ENCODE data around the gene IL1RAPL1.

The IL1RAPL1 gene

GRCh38 chrX:29455702-29456101 lies 868.5 kb downstream of the IL1RAPL1 start:
- DNase-seq, result no peak

GRCh38 chrX:29461039-29461438 lies 873.8 kb downstream of the IL1RAPL1 start:
- DNase-seq, result no peak

- DNase-seq, result no peak
Measured at GRCh38 chrX:29466456-29466855, 879.2 kb downstream of the IL1RAPL1 start.

GRCh38 chrX:29468911-29469494 lies 881.8 kb downstream of the IL1RAPL1 start:
- DNase-seq, result no peak

GRCh38 chrX:29470030-29470429 lies 882.8 kb downstream of the IL1RAPL1 start:
- no peak for DNase-seq

- DNase-seq, result no peak
Measured at GRCh38 chrX:29471829-29472228, 884.6 kb downstream of the IL1RAPL1 start.

GRCh38 chrX:29477878-29478277 lies 890.6 kb downstream of the IL1RAPL1 start:
- DNase-seq, result no peak

- DNase-seq, result no peak
Measured at GRCh38 chrX:29478336-29479069, 891.3 kb downstream of the IL1RAPL1 start.

GRCh38 chrX:29487214-29487613 lies 900.0 kb downstream of the IL1RAPL1 start:
- DNase-seq, result no peak

- no peak for DNase-seq
Measured at GRCh38 chrX:29487714-29488113, 900.5 kb downstream of the IL1RAPL1 start.

- DNase-seq, result no peak
Measured at GRCh38 chrX:29488919-29489318, 901.7 kb downstream of the IL1RAPL1 start.

- DNase-seq, result no peak
Measured at GRCh38 chrX:29490606-29491005, 903.4 kb downstream of the IL1RAPL1 start.

GRCh38 chrX:29491659-29492058 lies 904.4 kb downstream of the IL1RAPL1 start:
- no peak for DNase-seq

- DNase-seq, result no peak
Measured at GRCh38 chrX:29496636-29497180, 909.5 kb downstream of the IL1RAPL1 start.

GRCh38 chrX:29506729-29507128 lies 919.5 kb downstream of the IL1RAPL1 start:
- DNase-seq, result no peak

- DNase-seq, result no peak
Measured at GRCh38 chrX:29518100-29518499, 930.9 kb downstream of the IL1RAPL1 start.

- DNase-seq, result no peak
Measured at GRCh38 chrX:29528281-29528680, 941.0 kb downstream of the IL1RAPL1 start.

- DNase-seq, result no peak
Measured at GRCh38 chrX:29530501-29530900, 943.3 kb downstream of the IL1RAPL1 start.

GRCh38 chrX:29531336-29531735 lies 944.1 kb downstream of the IL1RAPL1 start:
- DNase-seq, result no peak

- no peak for DNase-seq
Measured at GRCh38 chrX:29535212-29536162, 948.2 kb downstream of the IL1RAPL1 start.

GRCh38 chrX:29541038-29541437 lies 953.8 kb downstream of the IL1RAPL1 start:
- no peak for DNase-seq

- no peak for DNase-seq
Measured at GRCh38 chrX:29542152-29542551, 954.9 kb downstream of the IL1RAPL1 start.

GRCh38 chrX:29545878-29546277 lies 958.6 kb downstream of the IL1RAPL1 start:
- DNase-seq, result no peak
